NCI-H128 (cell line): Measurements from ENCODE around the gene RPL29.

ENCODE experiments used
- DNase-seq: peaks from one replicate; lab custom pipeline; 2025; ENCODE audit not compliant: unreplicated experiment; lab: John Stamatoyannopoulos, UW

The RPL29 gene

GRCh38 chr3:51983578-51984268 is 12.0 kb downstream of the RPL29 start:
- DNase-seq, result no peak

GRCh38 chr3:51982838-51983577 is 12.7 kb downstream of the RPL29 start, which contains the start of gene ACY1:
TSS of gene ACY1 (plus strand) at chr3:51983535. CDS start at chr3:51984065, 530 bp downstream.
- no peak for DNase-seq

GRCh38 chr3:51982352-51982837 is 13.3 kb downstream of the RPL29 start:
- no peak for DNase-seq

GRCh38 chr3:51980253-51980652 is 15.4 kb downstream of the RPL29 start:
- DNase-seq, result no peak

GRCh38 chr3:51978143-51978502 is 17.6 kb downstream of the RPL29 start:
- no peak for DNase-seq

DNA sequence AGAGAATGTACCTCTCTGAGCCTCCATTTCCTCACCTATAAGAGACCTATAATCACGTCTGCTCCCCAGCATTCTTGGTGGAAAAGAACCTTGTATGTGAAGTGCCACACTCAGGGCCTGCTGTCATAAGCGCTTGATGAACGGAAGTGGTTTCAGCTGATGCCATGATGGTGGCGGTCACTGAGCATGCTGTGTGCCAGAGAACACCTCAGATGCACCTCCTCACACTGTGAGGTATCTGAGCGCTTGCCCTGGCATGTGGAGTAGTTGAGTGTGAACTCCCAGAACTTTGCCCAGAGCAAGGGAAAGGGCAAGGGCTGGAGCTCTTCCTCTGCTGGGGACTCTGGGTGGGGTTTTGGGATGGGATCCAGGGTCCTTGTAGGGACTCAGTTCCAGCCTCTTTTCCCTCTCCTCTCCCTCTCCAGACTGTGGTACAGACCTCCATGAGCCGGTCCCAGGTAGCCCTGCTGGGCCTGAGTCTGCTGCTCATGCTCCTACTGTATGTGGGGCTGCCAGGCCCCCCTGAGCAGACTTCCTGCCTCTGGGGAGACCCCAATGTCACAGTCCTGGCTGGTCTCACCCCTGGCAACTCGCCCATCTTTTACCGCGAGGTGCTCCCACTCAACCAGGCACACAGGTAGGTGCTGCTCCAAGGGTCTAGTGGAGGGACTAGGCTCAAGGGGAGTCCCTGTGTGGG is 18.1 kb downstream of the RPL29 start:
- DNase-seq, result no peak

- DNase-seq, result no peak
These were observed 19.7 kb downstream of the RPL29 start for GRCh38 chr3:51975852-51976549.

- no peak for DNase-seq
These were observed 20.5 kb downstream of the RPL29 start, which contains the start of gene ABHD14A for GRCh38 chr3:51974963-51975851. TSS of gene ABHD14A (plus strand) at chr3:51975064. CDS start at chr3:51975136, 72 bp downstream.

- DNase-seq, result no peak
These were observed 21.3 kb downstream of the RPL29 start for GRCh38 chr3:51974277-51974962.

DNA sequence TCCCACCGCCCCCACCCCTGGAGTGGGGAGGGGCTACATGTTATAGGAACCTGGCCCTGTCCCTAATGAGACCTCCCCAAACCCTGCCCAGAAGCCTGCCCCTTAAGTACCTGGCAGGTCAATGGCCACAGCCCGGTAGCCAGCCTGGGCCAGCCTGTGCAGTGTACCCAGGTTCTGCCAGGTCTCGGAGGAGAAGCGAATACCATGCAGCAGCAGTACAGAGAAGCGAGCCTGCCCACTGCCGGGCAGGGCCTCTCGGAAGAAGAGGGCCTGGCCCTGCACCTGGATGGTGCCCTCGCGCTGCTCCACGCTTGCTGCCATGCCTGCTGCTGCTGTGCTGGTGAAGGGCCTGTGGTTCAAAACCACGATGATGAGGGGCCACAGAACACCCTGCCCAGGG is 24.3 kb downstream of the RPL29 start:
- DNase-seq, result no peak

- DNase-seq, result no peak
These were observed 24.9 kb downstream of the RPL29 start for GRCh38 chr3:51970606-51971300.

DNA sequence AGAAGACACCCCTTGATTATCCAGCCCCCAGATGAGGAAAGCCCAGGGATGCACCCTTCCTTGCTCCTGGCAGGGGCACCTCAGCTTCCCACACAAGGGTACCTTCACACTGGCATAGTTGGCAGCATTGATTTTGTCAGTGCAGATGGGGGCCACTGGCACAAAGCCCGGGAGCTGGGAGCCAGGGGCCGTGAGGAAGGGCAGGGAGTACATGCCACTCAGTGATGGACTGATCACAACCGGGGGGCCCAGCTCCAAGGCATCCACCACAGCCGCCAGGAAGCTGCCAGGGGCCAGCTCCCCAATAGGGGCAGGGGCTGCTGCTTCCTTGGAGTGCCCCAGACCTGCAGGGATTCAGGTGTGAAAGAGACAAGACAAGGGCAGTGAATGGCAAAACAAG is 25.9 kb downstream of the RPL29 start:
- no peak for DNase-seq

- DNase-seq, result no peak
These were observed 26.6 kb downstream of the RPL29 start for GRCh38 chr3:51968883-51969678.

DNA sequence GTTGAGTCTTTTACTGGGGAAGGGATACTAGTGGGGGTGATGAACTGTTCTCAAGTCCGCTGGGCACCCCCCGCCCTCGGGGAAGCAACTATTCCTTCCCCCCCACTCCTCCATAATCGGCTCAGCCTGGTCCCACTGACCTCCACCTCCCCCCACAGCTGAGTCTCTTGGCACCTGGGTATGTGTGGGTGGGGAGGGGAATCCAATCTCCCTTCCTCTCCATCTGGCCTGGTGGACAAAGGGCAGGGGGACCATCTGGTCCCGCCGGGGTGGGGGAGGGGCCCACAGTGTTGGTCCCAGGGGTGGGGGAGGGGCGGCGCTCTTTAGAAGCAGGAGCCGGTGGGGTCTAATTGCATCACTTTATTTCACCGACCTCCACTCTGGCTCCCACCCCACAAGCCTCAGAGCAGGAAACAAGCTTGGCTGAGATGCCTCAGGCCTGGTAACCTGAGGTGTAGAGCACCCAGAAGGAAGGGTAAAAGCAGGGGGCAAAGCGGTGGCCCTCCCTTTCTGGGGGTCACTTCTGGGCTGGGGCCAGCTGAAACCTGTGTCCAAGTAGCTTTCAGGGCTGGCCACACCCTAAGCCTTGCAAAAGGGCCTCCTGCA is 27.4 kb downstream of the RPL29 start:
- no peak for DNase-seq

DNA sequence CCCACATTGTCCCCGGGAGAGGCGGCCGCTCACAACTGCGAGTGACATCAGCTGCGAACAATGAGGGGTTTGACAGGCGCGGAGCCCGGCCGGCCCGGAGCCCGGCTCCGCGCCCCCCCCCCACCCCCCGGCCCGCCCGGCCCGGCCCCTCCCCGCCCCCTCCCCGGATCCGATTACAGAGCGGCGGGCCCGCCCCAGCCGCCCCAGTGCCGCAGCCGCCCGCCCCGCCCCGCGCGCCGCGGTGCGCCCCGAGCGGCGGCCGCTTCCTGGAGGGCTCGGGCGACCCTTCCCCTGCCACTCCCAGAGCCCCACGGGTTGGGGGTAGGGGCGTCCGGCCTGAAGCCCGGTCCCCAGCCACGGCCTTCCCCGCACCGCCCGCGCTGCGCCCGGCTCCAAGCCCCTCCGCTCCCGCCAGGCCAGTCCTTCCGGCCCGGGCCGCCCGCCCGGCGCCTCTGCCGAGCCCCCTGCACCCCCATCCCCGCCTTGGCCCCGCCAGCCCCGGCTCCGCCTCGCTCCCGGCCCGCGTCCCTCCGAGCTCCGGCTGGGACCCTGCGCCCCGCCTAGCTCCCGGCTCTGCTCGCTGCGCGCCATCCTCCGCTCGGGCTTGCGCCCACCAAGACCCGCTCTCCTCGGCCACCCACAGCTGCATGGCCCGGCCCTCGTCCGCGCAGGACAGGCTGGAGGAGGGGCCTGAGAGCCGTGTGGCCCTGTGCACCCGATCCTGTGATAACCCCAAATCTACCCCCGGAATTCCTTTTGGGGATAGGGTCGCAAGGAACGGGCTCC is 28.1 kb downstream of the RPL29 start, which contains the start of gene PCBP4:
TSS of gene PCBP4 (minus strand) at position 71 of the 786 bp plus-strand sequence. CDS start 6,214 bp downstream, outside the sequence.
- DNase-seq, result no peak

- DNase-seq, result no peak
These were observed 28.7 kb downstream of the RPL29 start for GRCh38 chr3:51966922-51967383.

DNA sequence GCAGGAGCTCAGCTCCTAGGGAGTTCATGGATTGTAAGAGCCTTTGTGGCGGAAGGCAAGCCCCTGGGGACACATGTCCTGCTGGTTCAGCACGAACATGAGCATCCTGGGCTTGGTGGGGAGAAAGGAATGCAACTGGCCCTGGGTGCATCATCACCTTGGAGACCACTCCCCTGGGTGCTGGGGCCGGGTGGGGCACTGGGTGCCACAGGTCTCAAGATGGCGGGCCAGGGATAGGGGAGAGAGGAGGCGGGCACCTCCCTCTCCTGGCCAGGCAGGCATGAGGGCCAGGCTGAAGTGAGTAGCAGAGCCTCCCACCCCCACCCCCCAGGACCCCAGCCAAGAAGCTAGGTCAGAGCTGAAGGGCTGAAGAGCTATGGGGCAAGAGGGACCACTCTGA is 29.2 kb downstream of the RPL29 start:
- DNase-seq, result no peak
